CD4-positive, alpha-beta T cell treated with Interleukin-12 subunit alpha and Interleukin-12 subunit beta, for 1 hour (primary cell): ENCODE data around the gene EIF3D.
A peak's percentile ranks its signal among the peaks of the same experiment; 100 is the strongest.

ENCODE experiments used
- DNase-seq: peaks from one replicate; pipeline ENCODE4 v3.0.0-alpha.2; 2020

EIF3D gene

GRCh38 chr22:36528795-36529751, at the start of gene EIF3D:
Gene EIF3D (minus strand): TSS chr22:36529166. CDS start chr22:36526121, 3,045 bp downstream.
- DNase-seq: peak; percentile 100

- no peak for DNase-seq
These were observed 49.7 kb upstream of the EIF3D start for GRCh38 chr22:36578619-36579018.

GRCh38 chr22:36577019-36577418, 48.1 kb upstream of the EIF3D start:
- no peak for DNase-seq

- DNase-seq: no peak
These were observed 45.8 kb upstream of the EIF3D start for GRCh38 chr22:36574728-36575127.

GRCh38 chr22:36573815-36574363, 44.9 kb upstream of the EIF3D start:
- no peak for DNase-seq

- no peak for DNase-seq
These were observed 43.0 kb upstream of the EIF3D start for GRCh38 chr22:36571991-36572390.

GRCh38 chr22:36569999-36570398, 41.0 kb upstream of the EIF3D start:
- DNase-seq: no peak

- no peak for DNase-seq
These were observed 39.9 kb upstream of the EIF3D start for GRCh38 chr22:36568846-36569245.

- DNase-seq: no peak
These were observed 37.8 kb upstream of the EIF3D start for GRCh38 chr22:36566720-36567119.

GRCh38 chr22:36565686-36566085, 36.7 kb upstream of the EIF3D start:
- DNase-seq: no peak

- DNase-seq: no peak
These were observed 36.2 kb upstream of the EIF3D start for GRCh38 chr22:36565159-36565507.

GRCh38 chr22:36564422-36565158, 35.6 kb upstream of the EIF3D start:
- DNase-seq: no peak

- DNase-seq: no peak
These were observed 34.9 kb upstream of the EIF3D start for GRCh38 chr22:36563898-36564297.

- no peak for DNase-seq
These were observed 34.5 kb upstream of the EIF3D start for GRCh38 chr22:36563444-36563843.

- DNase-seq: no peak
These were observed 34.0 kb upstream of the EIF3D start for GRCh38 chr22:36563001-36563400.

GRCh38 chr22:36562261-36562835, 33.4 kb upstream of the EIF3D start:
- no peak for DNase-seq

- no peak for DNase-seq
These were observed 32.4 kb upstream of the EIF3D start for GRCh38 chr22:36561291-36561811.

- no peak for DNase-seq
These were observed 31.0 kb upstream of the EIF3D start for GRCh38 chr22:36560001-36560400.

GRCh38 chr22:36554098-36554497, 25.1 kb upstream of the EIF3D start:
- DNase-seq: no peak

GRCh38 chr22:36552289-36552688, 23.3 kb upstream of the EIF3D start:
- DNase-seq: peak; percentile 4

GRCh38 chr22:36550701-36551495, 21.9 kb upstream of the EIF3D start:
- no peak for DNase-seq

- no peak for DNase-seq
These were observed 20.1 kb upstream of the EIF3D start for GRCh38 chr22:36549033-36549432.
